SIG-M5 treated with dmso at 0.1 percent for 504 hours (cell line): Measurements from ENCODE around the gene ZSCAN2.
A peak's percentile ranks its signal among the peaks of the same experiment; 100 is the strongest.
"Not testable (repeated sequence)": the region's sequence is repeated elsewhere in the genome, so short reads cannot be mapped to it uniquely, and the experiment has no call there.

Source experiments
- DNase-seq: peaks from one replicate; lab custom pipeline; 2025; ENCODE audit not compliant: unreplicated experiment; lab: John Stamatoyannopoulos, UW

ZSCAN2 gene

GRCh38 chr15:84600687-84601554 is at the start of gene ZSCAN2:
TSS of gene ZSCAN2 (plus strand) at chr15:84601009. CDS start at chr15:84603928, 2,919 bp downstream.
- peak; percentile 94 for DNase-seq

DNA sequence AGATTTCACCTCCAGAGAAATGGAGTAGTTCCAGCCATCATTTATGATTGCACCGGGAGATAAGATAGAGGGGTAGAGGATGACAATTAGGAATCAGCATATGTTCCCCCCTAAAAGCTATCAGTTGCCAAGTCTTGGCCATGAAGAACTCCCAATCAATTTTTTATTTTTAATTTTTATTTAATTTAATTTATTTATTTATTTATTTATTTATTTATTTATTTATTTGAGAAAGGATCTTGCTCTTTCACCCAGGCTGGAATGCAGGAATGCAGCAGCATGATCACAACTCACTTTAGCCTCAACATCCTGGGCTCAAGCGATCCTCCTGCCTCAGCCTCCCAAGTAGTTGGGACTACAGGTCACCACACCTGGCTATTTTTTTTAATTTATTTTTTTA is 49.2 kb upstream of the ZSCAN2 start:
- not testable (repeated sequence) for DNase-seq

DNA sequence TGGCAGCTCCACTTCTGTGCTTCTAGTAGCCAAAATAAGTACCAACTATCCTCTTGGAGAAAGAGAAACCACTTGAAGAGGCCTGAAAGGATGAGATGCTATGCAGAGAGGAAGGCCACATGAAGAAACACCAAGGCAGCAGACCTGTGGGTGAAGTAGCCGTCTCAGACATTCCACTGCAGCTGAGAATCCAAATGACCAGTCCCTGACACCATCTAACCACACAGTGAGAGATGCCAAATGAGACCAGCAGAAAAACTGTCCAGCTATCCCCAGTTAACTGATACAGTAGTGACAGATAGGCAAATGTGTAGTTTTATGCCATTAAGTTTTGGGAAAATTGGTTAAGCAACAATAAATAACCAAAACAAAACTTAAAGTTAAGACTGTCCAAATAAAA is 47.9 kb upstream of the ZSCAN2 start:
- DNase-seq = no peak

DNA sequence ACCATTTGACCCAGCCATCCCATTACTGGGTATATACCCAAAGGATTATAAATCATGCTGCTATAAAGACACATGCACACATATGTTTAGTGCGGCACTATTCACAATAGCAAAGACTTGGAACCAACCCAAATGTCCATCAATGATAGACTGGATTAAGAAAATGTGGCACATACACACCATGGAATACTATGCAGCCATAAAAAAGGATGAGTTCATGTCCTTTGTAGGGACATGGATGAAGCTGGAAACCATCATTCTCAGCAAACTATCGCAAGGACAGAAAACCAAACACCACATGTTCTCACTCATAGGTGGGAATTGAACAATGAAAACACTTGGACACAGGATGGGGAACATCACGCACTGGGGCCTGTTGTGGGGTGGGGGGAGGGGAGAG is 44.1 kb upstream of the ZSCAN2 start:
- DNase-seq = not testable (repeated sequence)

DNA sequence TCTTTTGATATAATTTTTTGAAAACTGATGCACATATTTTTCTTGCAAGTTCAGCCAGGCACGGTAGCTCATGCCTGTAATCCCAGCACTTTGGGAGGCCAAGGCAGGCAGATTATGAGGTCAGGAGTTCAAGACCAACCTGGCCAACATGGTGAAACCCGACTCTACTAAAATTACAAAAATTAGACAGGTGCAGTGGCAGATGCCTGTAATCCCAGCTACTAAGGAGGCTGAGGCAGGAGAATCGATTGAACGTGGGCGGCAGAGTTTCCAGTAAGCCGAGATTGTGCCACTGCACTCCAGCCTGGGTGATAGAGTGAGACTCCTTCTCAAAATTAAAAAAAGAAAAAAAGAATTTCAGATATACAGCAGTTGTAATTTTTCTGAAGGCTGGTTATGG is 32.8 kb upstream of the ZSCAN2 start:
- DNase-seq = not testable (repeated sequence)

- DNase-seq = peak; percentile 7
Measured at GRCh38 chr15:84570164-84570735, 30.6 kb upstream of the ZSCAN2 start.

DNA sequence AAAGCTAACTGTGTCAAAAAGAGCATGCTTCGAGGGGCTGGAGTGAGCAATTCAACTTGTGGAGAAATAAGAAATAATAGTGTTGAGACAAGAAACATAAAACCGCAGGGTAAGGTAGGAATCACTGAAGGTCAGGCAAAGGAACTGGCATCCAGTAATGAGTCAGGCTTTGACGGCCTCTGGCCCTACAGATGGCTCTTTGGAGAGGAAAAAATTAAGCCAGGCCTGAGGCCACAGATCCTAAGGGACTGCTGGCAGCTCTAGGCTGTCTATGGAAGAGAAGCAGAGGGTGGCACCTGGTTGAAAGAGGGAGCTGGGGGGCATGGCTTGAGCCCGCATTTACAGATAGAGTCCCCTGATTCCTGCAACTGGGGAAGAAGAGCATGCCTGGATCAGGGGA is 28.6 kb upstream of the ZSCAN2 start:
- no peak for DNase-seq

- DNase-seq = no peak
Measured at GRCh38 chr15:84575493-84575892, 25.3 kb upstream of the ZSCAN2 start.

DNA sequence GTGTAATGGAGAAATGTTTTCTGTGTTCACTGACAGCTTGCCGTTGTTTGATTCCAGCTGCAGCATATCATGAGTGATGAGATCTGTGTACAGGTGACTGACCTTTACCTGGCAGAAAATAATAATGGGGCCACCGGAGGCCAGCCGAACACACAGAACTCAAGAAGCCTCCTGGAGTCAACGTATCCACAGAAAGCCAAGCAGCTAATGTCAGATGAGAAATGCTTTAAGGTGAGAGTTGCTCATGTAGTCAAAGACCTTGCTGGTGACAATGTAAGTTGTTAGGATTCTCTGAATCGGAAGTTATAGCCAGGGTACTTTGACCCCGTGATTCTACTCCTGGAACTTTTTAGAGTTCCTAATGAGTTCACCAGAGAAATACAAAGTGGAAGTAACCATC is 22.9 kb upstream of the ZSCAN2 start:
- not testable (repeated sequence) for DNase-seq

DNA sequence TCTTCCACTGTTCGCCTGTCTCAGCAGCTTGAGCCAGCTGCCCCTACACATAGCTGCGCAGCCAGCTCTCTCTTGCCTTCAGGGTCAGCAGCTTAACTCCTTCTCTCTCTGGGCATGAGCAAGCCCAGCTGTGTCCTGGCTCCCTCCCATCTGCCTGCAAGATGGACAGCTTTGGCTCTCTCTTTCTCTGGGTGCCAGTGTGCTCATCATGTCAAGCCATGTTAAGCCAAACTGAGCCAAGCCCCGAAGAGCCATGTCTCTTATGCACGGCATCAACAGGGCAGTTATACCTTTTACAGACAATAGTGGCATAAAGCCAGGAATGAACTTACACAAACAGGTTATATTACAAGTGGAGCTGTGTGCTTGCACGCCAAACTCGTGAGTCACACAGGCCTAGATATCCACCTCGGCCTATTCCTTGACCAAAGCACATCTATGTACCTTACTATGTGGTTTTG is 21.5 kb upstream of the ZSCAN2 start:
- DNase-seq = peak; percentile 13

GRCh38 chr15:84581676-84582428 is 19.0 kb upstream of the ZSCAN2 start:
- not testable (repeated sequence) for DNase-seq

DNA sequence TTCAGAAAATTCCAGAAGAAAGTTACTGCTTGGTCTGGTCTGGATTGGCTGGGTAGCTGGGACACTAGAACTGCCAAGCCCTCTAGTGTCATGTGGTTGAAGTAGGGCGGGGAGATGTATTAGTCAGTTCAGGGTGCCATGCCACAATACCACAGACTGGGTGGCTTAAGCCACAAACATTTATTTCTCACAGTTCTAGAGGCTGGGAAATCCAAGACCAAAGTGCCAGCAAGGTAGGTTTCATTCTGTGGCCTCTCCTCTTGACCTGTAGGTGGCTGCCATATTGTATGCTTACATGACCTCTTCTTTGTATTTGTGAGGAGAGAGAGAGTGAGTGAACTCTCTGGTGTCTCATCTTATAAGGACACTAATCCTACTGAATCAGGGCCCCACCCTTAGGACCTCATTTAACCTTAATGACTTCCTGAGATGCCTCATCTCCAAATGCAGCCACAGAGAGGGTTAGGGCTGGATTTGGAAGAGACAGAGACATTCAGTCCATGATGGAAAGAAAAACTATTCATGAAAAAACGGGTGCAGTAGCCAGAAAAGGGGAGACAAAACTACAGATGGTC is 18.1 kb upstream of the ZSCAN2 start:
- DNase-seq = no peak

GRCh38 chr15:84583921-84584320 is 16.9 kb upstream of the ZSCAN2 start:
- DNase-seq = not testable (repeated sequence)

DNA sequence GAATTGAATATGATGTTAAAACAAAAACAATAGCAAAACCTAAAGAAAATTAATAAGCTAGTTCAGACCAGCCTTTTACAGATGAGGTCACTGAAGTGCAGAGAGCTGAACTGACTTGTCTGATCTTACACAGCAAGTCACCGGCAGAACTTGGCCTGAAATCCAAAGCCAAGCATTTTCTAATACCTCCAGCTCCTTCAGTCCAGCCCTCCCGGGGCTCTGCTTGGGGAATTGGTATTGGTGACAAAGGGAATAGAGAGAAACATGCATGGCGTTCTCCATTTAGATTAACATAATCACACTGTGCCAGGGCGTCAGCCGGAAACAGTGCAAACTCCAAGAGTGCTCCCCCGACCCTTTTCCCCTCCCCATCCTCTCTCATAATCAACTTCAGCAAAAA is 14.1 kb upstream of the ZSCAN2 start:
- DNase-seq = no peak

DNA sequence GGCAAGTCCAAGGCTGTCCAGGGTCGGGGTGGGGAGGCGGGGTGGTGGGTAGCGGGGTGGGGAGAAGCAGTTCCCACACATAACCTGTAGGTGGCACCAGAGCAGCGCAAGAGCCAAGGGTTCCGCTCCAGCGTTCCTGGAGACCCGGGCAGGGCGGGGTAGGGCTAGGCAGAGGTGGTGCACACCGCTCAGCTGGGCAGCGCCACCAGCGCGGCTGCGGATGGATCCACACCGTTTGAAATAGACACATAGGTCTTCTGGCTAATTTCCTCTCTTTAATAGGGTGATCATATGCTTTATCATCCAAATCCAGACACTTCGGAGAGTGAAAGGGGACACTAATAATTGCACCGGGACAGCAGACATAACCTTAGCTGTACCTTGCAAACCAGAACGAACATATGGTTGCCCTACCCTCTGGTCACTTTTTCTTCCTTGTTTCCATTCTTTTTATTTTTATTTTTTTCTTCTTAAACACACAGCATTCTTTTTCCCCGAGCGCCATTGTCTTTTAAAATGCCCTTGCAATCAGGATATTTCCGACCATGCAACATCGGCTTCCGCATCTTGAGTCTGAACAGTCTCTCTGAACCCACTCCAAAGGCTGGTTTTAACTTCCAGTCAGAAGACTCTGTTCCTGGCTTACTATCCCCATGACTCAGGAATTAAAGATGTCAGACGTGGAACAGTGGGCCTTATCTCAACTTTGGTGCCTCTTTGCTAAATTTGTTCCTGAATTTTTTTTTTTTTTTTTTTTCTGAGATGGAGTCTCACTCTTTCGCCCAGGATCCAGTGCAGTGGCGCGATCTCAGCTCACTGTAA is 12.5 kb upstream of the ZSCAN2 start:
- DNase-seq = peak; percentile 80

GRCh38 chr15:84590406-84590805 is 10.4 kb upstream of the ZSCAN2 start:
- DNase-seq = no peak

DNA sequence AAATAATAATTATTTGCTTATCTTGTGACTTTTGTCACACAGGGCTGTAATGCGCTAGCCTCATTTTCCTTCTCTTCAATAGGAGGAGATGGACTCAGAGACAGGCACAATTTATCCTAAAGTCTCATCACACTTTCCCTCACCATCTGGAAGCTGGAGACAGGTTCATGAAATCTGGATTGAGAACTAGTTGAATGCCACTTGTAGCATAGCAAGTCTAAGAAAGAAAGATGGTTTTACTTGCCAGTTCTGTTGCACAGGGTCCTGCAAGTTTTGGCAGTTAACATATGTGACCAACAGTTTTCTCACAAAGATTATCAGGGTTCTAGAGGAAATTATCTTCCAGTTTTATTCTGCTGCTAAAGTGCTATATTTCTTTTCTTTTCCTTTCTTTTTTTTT is 9.0 kb upstream of the ZSCAN2 start:
- no peak for DNase-seq

DNA sequence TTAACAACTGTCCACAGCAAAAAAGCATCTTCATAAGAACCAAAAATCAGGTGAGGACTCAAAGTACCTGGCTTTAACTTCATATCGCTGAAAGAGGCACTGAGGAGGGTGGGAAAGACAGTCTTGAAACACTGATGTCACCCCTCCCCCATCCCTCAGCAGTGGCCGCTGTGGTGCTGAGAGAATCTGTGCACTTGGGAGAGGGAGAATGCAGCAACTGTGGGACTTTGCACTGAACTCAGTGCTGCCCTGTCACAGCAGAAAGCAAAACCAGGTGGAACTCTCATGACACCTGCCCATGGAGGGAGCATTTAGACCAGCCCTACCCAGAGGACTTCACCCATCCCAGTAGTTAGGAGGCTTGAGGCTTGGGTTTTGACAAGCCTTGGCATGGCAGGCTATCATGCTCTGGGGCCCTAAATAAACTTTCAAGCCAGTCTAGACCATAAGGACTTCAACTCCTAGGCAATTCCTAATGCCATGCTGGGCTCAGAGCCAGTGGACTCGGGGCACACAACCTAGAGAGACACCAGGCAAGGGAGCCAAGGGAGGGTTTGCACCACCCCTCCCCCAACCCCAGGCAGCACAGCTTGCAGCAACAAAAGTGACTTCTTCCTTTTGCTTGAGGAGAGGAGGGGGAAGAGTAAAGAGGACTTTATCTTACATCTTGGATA is 6.1 kb upstream of the ZSCAN2 start:
- no peak for DNase-seq

DNA sequence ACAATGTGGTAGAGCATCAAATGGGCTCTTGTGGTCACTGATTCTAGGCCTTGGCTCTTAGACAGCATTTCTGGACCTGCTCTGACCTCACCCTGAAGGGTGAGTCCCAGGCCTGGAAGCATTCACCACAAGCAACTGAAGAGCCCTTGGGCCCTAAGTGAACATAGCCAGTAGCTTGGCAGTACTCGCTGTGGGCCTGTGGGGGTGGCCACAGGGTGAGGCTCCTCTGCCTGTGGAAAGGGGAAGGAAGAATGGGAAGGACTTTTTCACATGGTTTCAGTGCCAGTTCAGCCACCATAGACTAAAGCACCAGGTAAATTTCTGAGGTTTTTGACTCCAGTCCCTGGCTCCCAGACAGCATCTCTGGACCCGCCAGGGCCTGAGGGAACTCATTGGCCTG is 5.1 kb upstream of the ZSCAN2 start:
- DNase-seq = peak; percentile 35

DNA sequence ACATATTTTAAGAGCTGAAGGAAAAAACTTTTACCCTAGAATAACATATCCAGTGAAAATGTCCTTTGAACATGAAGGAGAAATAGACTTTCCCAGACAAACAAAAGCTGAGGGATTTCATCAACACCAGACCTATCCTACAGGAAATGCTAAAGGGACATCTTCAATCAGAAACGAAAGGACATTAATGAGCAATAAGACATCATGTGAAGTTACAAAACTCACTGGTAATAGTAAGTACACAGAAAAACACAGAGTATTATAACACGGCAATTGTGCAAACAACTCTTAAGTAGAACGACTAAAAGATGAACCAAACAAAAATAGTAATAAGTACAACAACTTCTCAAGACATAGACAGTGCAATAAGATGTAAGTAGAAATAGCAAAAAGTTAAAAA is 3.5 kb upstream of the ZSCAN2 start:
- no peak for DNase-seq
